PFSK-1 (cell line): ENCODE data around the gene SMIM22.

Experiments
- FOXP2 ChIP-seq: optimal IDR thresholded peaks from 2 replicates; pipeline ENCODE3; 2011; ENCODE audit warnings: borderline replicate concordance, control low read depth, inconsistent platforms; ENCODE audit not compliant: insufficient read depth; ENCODE audit errors: extremely low read length, extremely low read depth
- POLR2AphosphoS5 ChIP-seq: IDR thresholded peaks from 2 replicates; pipeline ENCODE4 v1.6.1; 2012; ENCODE audit warnings: low read depth, mild to moderate bottlenecking, control low read depth, low read length, moderate library complexity
- REST ChIP-seq, 2 experiments: IDR thresholded peaks; 2 replicates each; pipeline versions ENCODE4 v1.6.1 to v1.8.0; 2011 to 2012; ENCODE audit warnings: low read depth in 2 of 2, low read length in 2 of 2, control low read depth in 1 of 2, inconsistent platforms in 1 of 2, mild to moderate bottlenecking in 1 of 2, moderate library complexity in 1 of 2; ENCODE audit not compliant: insufficient read depth in 1 of 2
- SIN3A ChIP-seq: IDR thresholded peaks from 2 replicates; pipeline ENCODE4 v1.6.1; 2012; ENCODE audit warnings: mild to moderate bottlenecking, low read length, moderate library complexity, borderline replicate concordance; ENCODE audit not compliant: insufficient read depth
- TAF1 ChIP-seq: IDR thresholded peaks from 2 replicates; pipeline ENCODE4 v1.6.1; 2012; ENCODE audit warnings: low read length, control low read depth, borderline replicate concordance; ENCODE audit not compliant: insufficient read depth

Gene SMIM22

GRCh38 chr16:4831616-4832015, 36.4 kb downstream of the SMIM22 start:
- TF ChIP-seq TAF1 (no peak), SIN3A (no peak)

- TF ChIP-seq SIN3A (no peak), TAF1 (no peak), POLR2AphosphoS5 (no peak), REST (IDR thresholded peaks at IDR 0.05; ENCODE audit: insufficient read depth in 1 of 2, low read depth in 2 of 2, low read length in 2 of 2) (no peak), FOXP2 (no peak)
Observed at GRCh38 chr16:4832698-4833343, 37.7 kb downstream of the SMIM22 start.

DNA sequence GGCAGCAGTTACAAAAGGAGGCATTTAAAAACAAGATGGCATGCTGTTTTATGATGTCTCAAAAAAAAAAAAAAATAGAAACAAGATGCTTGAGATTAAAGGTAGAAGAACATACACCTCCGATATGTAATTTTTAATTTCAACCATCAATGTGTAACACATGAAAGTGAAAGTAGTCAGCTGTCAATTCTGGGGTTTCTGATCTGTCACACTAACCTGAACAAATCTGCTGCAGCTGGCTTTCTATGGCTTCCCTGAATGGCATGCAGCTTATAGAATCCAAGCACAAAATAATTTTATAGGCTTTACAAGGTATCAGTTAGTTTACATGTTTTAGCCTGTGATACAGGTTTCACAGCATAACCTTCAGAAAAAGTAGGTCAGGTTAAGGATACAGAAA, 38.4 kb downstream of the SMIM22 start:
- TF ChIP-seq POLR2AphosphoS5, result no peak
- TF ChIP-seq REST (IDR thresholded peaks at IDR 0.05; ENCODE audit: insufficient read depth in 1 of 2, low read depth in 2 of 2, low read length in 2 of 2), result no peak
- no peak for TF ChIP-seq SIN3A
- no peak for TF ChIP-seq FOXP2
- no peak for TF ChIP-seq TAF1

- no peak for TF ChIP-seq POLR2AphosphoS5
- no peak for TF ChIP-seq FOXP2
- no peak for TF ChIP-seq TAF1
- no peak for TF ChIP-seq SIN3A
- TF ChIP-seq REST (IDR thresholded peaks at IDR 0.05; ENCODE audit: insufficient read depth in 1 of 2, low read depth in 2 of 2, low read length in 2 of 2), result no peak
Observed at GRCh38 chr16:4836727-4837126, 41.6 kb downstream of the SMIM22 start.

GRCh38 chr16:4837733-4838501, 42.7 kb downstream of the SMIM22 start:
- no peak for TF ChIP-seq REST (IDR thresholded peaks at IDR 0.05; ENCODE audit: insufficient read depth in 1 of 2, low read depth in 2 of 2, low read length in 2 of 2)
- TF ChIP-seq FOXP2, result no peak
- TF ChIP-seq TAF1, result no peak
- no peak for TF ChIP-seq POLR2AphosphoS5
- TF ChIP-seq SIN3A, result no peak
